Activated CD8-positive, alpha-beta memory T cell treated with anti-CD3 and anti-CD28 coated beads, Interleukin-2, amount 50 U/mL, for 24 hours (primary cell): ENCODE data around the gene RAPSN.
A peak's percentile ranks its signal among the peaks of the same experiment; 100 is the strongest.

Source experiments
- DNase-seq: peaks from one replicate; pipeline ENCODE4 v3.0.0-alpha.2; 2020; ENCODE audit errors: extremely low read depth

Gene RAPSN

DNA sequence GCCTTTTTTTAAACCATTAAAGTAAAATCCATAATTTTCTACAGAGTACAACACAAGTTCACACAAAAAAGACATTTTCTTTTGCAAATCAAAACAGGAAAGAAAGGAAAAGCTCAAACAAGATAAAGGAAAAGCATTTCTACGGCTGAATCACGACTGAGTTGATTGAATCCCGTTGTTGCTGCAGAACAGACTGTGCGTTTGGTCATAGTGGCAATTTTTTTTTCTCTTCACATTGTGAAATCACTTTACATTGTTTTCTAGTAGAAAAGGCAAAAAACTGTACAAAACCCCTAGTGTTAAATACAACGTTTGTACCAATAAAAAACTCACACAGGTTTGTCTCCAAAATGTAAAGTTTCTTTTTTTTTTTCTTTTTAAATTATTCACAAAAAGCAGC is 17.3 kb upstream of the RAPSN start:
- DNase-seq, result no peak

DNA sequence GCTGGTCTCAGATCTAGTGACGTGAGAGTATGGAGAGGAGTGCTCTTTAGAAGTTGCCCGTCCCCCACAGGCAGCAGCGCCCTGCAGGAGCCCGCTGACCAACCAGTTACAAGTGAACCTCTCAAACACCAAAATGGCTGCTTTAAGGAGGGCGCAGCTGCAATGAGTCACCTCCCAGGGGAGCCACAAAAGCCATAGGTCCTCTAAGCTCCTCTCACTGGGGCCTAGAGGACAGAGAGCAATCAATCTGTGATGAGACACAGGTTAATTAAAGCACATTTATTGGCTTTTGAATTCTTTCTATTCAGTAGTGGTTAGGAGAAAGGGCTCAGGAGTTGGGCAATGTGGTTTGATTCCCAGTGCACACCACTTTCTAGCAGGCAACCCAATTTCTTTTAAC is 15.5 kb upstream of the RAPSN start:
- no peak for DNase-seq

DNA sequence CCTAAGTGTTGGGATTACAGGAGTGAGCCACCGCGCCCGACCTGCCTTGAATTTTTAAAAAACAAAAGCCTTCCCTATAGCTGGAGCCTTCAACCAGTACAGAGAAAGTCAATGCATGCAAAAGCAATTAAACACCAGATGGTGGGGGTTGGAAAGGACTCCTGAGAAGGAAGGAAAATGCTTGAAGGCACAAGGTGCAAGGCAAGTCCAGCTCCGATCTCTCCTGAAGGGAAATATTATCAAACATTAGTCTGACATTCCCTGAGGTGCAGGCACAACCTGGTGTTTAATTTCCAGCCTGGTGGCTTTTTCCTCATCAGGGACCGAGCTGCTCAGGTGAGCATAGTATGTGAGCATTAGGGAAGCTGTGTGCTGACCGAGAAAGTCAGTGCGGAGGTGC is 12.9 kb upstream of the RAPSN start:
- no peak for DNase-seq

DNA sequence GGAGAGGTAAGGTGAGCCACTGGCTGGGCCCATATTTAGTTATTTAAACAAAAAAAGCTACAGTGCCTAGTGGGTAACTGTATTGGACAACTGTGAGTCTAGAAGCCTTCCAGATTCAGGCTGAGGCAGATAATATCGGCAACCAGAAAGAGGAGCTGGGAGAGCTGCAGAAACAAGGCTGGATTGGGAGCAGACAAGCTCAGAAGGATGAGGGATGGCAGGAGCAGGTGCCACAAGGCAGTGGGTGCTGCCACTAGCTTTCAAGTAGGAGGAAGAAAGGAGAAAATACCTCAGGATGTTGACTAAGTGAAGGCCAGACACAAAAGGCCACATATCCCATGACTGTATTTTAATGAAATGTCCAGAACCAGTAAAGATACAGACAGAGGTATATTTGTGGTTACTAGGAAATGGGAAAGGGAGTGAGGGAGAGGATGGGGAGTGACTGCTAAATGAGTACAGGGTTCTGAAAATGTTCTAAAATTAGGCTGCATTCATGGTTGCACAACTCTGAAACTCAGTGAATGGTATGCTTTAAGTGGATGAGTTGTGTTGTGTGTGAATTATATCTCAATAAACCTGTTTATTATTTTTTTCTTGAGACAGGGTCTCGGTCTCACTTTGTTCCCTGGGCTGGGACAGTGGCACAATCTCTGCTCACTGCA is 11.8 kb upstream of the RAPSN start:
- no peak for DNase-seq

DNA sequence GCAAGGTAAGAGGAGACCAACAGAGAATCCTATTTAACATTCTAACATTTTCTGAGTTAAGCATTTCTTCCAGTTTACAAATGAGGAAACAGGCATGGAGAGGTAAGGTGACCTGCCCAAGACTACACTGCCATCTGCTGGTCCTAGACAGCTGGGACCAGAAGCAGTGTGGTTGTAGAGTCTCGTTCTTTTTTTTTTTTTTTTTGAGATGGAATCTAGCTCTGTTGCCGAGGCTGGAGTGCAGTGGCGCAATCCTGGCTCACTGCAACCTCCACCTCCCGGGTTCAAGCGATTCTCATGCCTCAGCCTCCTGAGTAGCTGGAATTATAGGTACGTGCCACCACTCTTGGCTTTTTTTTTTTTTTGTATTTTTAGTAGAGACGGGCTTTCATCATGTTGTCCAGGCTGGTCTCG is 5.3 kb upstream of the RAPSN start:
- DNase-seq, result peak; percentile 15

DNA sequence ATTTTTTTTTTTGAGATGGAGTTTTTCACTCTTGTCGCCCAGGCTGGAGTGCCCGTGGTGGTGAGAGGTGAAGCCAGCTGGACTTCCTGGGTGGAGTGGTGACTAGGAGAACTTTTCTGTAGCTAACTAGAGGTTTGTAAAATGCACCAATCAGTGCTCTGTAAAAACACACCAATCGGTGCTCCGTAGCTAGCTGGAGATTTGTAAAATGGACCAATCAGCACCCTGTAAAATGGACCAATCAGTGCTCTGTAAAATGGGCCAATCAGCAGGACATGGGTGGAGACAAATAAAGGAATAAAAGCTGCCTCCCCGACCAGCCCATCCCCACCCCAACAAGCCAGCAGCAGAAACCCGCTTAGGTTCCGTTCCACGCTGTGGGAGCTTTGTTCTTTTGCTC is 4.4 kb upstream of the RAPSN start:
- DNase-seq, result no peak

DNA sequence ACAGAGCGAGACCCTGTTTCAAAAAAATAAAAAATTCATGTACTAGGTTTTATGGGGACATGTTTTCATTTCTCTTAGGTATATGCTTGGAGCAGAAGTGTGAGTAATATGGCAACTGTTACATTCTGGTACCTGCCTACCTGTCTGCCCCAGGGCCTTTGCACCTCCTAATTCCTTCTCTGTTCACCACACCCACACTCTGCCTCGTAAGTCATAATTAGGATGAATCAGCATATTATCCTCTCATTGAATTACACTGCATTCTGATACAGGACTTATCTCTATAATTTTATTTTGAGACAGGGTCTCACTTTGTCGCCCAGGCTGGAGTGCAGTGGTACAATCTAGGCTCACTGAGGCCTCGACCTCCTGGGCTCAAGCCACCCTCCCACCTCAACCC is 3.1 kb upstream of the RAPSN start:
- no peak for DNase-seq

DNA sequence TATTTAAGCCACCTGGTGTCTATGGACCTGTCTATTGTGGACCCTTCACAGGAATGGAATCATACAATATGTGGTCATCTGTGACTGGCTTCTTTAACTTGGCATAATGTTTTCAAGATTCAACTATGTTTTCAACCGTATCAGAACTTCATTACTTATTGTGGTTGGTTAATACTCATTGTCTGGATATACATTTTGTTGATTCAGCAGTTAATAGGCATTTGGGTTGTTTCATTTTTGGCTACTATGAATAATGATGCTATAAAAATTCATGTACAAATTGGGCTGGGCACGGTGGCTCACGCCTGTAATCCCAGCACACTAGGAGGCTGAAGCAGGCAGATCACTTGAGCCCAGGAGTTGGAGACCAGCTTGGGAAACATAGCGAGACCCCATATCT is 2.5 kb upstream of the RAPSN start:
- DNase-seq, result no peak

DNA sequence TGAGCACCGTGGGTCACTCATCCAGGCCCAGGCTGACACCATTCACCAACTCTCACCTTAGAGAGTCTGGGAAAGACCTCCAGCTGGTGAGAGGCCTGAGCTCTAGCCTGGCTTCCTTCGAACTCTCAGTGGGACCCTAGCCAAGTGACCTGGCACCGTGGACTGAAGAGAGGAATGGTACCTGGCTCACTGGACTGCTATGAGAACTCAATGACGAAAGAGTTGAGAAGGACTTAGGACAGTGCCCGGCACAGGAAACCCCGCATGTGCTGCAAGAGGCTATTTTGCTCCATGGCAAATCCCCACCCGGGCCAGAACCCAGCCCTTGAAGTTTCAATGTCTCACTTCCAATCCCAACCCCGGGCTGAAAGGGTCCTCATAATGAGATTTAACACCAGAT is 605 bp upstream of the RAPSN start:
- DNase-seq, result no peak

DNA sequence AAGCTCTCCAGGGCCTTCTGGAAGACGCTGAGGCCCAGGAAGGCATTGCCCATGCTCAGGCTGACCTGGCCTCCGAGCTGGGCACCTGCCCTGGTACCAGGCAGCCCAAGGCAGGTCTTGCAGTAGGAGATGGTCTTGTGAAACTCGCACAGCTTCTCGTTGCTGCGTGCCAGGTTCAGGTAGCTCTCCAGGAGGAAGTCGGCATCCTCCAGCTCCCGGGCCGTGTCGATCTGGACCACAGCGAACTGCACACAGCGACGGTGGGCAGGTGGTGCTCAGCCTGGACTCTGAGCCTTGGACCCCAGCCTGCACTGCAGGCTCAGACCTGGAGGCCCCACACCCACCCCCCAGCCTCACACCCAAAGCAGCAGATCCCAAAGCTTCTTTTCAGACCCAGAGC is 1.0 kb downstream of the RAPSN start:
- DNase-seq, result no peak

DNA sequence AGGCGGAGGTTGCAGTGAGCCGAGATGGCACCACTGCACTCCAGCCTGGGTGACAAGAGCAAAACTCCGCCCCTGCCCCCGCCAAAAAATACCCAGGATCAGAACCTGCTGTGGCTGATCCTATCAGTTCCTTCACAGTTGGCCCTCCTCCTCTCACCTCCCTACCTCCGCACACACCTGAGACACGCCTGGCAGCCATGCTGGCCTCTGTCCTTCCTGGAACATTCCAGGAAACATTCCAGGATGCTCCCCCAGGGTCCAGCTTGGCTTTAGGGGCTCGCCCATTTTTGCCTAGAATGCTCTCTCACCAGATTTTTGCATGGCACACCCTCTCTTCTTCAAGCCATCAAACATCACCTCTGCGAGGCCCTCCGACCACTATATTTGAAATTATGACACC is 2.1 kb downstream of the RAPSN start:
- no peak for DNase-seq

DNA sequence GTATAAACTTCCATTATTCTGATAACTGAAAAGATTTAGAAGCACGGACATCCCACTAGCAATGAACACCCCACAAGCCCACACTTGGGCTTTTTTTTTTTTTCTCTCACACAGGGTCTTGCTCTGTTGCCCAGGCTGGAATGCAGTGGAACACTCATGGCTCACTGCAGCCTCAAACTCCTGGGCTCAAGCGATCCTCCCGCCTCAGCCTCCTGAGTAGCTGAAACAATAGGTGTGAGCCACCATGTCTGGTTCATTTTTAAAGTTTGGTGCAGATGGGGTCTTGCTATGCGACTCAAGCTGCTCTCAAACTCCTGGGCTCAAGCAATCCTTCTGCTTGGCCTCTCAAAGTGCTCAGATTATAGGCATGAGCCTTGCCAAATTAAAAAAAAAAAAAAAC is 3.1 kb downstream of the RAPSN start:
- DNase-seq, result no peak

DNA sequence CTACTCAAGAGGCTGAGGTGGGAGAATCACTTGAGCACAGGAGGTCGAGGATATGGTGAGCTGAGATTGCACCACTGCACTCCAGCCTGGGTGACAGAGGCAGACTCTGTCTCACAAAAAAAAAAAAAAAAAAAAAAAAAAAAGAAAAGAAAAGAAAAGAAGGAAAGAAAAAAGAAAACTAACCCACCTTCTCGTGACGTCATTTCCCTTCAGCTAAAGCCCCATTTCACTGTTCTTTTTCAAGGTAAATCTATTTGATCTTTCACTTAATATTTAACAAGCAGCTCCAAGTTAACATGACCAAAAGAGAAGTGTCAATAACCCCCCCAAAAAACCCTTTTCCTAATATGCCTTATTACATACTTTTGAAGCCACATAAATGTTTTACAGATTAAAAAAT is 5.1 kb downstream of the RAPSN start:
- DNase-seq, result no peak

DNA sequence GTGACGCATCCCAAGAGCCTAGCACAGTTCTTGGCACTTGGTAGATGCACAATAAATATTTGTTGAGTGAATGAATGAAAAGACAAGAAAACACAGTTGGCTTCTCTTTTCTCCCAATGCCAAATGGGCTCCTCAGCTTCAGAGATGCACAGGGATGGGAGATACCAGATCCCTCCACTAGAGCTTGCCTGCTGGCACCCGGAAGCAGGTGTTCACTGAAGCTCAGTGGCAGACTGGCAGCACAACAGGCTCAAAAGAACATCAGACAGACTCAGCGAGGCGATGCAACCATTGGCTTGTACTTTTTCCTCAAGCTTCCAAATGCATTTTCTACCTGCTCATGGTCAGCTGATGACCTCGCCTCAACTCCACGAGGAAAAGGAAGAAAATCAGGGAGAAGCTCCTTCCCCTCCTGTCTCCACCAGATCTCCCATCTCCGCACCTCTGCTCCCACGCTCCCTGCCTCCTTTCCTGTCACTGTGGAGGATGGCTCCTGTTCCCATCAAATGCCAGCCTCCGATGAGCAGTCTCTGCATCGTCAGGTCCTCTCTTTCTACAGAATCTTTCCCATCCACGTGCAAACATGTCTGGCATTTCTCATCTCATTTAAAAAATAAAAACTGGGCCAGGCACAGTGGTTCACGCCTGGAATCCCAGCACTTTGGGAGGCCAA is 5.8 kb downstream of the RAPSN start:
- DNase-seq, result no peak

DNA sequence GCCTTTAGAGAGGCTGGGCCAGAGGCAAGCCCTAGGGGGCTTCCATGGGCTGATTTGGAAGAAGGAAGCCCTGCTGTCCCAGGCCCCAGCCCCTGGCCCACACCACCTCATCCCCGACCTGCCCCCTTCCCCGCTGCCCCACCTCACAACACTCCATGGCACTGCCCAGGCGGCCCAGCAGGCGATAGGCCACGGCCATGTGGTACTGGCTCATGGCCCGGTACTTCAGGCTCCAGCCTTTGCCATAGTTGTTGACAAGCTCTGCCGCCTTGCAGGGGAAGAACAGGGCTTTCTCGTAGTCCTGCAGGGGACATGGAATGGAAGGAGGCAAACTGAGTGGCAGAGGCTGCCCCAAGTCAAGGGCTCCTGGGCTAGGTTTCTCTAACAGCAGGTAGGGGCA is 6.4 kb downstream of the RAPSN start:
- no peak for DNase-seq

DNA sequence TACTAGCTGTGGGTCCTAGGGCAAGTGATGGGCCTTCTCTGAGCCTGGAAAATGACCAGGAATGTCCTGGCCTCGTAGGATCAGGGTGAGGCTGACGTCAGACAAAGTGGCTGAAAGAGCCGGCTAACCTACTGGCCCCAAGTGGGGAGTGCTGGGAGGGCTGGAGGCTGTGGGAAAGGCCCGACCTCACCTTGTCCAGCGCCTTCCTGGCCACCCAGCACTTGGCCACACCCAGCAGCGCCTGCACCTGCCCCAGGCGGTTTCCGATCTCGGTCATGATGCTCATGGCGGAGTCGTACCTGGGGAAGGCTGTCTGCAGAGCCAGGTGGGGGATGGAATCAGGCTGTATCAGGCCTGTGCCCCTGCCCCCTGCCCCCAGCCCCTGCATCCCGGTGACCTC is 7.5 kb downstream of the RAPSN start:
- no peak for DNase-seq

DNA sequence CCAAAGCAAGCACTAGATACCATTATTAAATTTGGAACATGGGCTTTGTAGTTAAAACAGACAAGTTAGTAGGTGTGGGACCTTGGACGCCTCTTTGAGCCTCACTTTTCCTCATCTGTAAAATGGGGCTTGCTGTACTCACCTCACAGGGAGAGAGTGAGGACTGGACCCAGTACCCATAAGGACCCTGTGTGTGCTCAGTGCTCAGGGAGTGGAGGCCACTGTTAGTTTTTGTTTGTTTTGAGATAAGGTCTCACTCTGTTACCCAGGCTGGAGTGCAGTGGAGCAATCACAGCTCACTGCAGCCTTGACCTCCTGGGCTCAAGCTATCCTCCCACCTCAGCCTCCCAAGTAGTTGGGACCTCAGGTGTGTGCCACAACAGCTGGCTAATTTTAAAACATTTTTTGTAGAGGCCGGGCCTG is 8.9 kb downstream of the RAPSN start:
- no peak for DNase-seq

DNA sequence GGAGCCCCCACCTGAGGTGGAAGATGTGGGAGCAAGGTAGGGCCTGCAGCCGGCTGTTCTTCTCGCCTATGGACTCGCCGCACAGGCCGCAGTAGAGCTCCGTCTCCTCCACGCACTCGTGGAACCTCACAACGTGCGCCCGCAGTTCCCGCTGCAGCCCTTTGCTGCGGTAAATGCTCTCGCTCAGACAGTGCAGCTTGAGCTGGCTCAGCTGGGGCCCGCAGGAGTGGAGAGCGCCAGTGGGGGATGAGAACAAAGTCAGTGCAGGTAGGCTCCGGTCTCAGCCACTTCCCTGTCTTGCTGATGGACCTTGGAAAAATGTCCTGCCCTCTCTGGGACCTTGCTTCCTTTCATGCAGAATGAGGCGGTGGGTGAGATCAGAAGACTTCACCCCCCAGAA is 10.2 kb downstream of the RAPSN start:
- DNase-seq, result no peak

DNA sequence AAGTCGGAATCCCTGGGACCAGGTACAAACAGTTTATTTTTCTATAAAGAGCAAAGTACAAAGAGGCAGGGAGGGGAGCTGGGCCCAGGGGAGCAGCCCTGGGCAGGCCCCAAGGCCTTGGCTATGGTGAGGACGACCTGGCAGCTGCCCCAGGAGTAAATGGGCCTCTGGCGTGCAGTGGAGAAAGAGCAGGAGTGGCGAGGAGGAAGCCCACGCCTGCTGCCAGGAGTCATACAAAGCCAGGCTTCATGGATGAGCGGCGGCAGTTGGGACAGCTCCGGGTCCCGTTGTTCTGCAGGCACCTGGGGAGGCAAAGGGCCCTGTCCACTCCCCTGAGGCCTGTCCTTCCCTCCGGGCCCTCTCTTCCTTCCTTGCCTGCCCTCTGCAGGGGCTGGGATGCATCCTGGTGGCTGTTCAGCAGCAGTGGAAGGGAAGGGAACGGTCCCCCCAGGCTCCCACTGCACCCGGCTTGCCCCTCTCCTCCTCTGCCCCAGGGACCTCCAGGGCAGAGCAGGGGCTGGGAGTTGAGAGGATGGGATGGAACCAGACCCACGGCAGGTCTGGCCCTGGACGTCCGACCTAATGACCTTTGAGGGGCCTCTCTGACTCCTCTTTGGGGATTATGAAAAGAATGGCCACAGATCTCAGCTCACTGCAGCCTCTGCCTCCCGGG is 11.1 kb downstream of the RAPSN start:
- DNase-seq, result no peak

DNA sequence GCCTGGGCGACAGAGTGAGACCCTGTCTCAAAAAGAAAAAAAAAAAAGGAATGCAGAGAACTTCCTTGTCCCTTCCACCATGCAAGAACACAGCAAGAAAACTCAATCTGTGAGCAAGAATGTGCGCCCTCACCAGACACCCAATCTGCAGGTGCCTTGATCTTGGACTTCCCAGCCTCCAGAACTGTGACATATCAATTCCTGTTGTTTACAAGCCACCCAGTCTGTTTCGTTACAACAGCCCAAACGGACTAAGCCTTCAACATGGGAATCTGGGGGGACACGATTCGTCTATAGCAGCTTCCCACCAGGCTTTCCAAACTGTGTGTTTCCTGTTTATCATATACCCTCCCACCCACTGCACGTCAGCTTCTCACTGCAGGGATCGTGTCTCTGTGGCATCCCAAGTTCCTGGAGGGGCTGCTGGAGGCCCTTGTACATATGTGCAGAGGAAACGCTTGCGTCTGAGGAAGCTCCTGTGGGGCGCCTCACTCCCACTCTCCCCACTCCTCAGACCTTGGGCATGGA is 11.7 kb downstream of the RAPSN start:
- no peak for DNase-seq

DNA sequence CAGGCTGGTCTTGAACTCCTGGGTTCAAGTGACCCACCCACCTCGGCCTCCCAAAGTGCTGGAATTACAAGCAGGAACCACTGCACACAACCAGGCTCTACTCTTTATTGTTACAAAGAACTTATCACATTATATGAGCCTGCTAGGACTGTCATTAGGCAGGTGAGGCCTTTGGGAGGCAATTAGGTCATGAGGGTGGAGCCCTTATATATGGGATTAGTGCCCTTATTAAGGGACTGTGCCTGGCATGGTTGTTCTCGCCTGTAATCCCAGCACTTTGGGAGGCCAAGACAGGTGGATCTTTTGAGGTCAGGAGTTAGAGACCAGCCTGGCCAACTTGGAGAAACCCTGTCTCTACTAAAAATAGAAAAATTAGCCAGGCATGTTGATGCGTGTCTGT is 12.2 kb downstream of the RAPSN start:
- no peak for DNase-seq

DNA sequence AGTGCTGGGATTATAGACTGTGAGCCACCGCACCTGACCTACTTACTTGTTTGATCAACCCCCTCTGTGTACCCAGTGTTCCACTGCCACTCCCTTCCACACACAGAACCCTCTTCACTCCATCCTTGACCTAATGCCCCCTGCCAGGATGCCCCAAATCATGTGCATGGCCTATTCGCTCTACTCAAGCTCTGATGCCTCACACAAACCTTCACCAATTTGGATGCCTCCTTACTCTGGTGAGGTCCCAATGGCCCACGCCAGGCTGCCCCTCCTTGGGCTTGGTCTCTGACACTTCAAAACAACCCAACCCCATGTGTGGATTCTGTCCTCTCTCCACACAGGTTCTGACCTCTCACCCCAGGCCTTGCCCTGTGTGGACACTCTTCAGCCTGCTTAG is 13.2 kb downstream of the RAPSN start:
- DNase-seq, result no peak
